Mucosa of stomach (tissue), 1 donor: Measurements from ENCODE around the gene DNAJC5G.
"Not testable (repeated sequence)": the region's sequence is repeated elsewhere in the genome, so short reads cannot be mapped to it uniquely, and the experiment has no call there.

Source experiments
- H3K27me3 ChIP-seq: one replicate; pipeline ENCODE4 v1.7.0; 2013; ENCODE audit warnings: mild to moderate bottlenecking, low read length; ENCODE audit not compliant: control insufficient read depth, insufficient read depth
- H3K36me3 ChIP-seq: one replicate; pipeline ENCODE4 v1.7.0; 2013; ENCODE audit warnings: low read length; ENCODE audit not compliant: control insufficient read depth, insufficient read depth
- H3K4me1 ChIP-seq: one replicate; pipeline ENCODE4 v1.7.0; 2013; ENCODE audit warnings: mild to moderate bottlenecking, low read length; ENCODE audit not compliant: control insufficient read depth, insufficient read depth
- H3K4me3 ChIP-seq: one replicate; pipeline ENCODE4 v1.7.0; 2013; ENCODE audit warnings: low read length
- H3K9ac ChIP-seq: one replicate; pipeline ENCODE4 v1.7.0; 2013; ENCODE audit warnings: mild to moderate bottlenecking, low read length, moderate library complexity
- H3K9me3 ChIP-seq: one replicate; pipeline ENCODE4 v1.7.0; 2013; ENCODE audit warnings: mild to moderate bottlenecking, low read length, moderate library complexity; ENCODE audit not compliant: control insufficient read depth
- donor health status: Pancreatic carcinoma.

The DNAJC5G gene

DNA sequence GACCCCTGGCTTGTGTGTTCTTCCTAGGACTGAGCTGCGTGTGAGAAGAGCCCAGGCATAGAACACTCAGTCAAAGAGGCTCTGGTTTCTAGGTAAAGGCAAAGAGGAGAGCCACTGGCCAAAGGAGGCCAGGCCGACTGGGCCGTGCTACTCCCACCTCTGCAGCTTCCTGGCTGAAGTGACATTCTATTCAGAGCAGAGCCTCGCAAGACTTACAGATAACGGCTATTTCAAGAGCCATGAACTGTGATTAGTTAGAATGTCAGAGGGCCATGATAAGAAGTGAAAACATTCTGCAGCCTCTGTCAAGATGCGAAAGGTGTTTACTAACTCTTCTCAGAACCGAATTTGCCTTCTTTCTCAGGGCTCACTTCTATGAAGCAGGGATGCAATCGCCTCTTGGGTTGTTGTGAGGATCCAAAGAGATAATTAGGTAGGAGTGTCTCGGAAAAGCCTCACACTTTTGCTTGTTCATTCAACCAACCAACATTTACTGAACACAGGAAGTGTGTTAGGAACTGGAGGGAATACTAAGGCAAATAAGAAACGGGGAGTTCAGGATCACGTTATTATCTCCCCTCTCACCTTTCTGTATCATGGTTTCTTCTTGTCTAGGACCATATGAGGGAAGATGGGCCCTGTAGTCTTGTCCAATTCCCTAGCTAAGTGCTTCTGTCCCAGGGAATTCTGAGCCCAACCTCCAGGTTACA is 3.4 kb upstream of the DNAJC5G start:
- H3K27me3 ChIP-seq: peaks cover 22% of the 10 kb centered on the region
- H3K9ac ChIP-seq: no peak overlapping the region
- no peaks in the 10 kb centered on the region for H3K36me3 ChIP-seq
- no peak overlapping the region for H3K4me3 ChIP-seq
- H3K4me1 ChIP-seq: no peaks in the 10 kb centered on the region
- no peaks in the 10 kb centered on the region for H3K9me3 ChIP-seq

DNA sequence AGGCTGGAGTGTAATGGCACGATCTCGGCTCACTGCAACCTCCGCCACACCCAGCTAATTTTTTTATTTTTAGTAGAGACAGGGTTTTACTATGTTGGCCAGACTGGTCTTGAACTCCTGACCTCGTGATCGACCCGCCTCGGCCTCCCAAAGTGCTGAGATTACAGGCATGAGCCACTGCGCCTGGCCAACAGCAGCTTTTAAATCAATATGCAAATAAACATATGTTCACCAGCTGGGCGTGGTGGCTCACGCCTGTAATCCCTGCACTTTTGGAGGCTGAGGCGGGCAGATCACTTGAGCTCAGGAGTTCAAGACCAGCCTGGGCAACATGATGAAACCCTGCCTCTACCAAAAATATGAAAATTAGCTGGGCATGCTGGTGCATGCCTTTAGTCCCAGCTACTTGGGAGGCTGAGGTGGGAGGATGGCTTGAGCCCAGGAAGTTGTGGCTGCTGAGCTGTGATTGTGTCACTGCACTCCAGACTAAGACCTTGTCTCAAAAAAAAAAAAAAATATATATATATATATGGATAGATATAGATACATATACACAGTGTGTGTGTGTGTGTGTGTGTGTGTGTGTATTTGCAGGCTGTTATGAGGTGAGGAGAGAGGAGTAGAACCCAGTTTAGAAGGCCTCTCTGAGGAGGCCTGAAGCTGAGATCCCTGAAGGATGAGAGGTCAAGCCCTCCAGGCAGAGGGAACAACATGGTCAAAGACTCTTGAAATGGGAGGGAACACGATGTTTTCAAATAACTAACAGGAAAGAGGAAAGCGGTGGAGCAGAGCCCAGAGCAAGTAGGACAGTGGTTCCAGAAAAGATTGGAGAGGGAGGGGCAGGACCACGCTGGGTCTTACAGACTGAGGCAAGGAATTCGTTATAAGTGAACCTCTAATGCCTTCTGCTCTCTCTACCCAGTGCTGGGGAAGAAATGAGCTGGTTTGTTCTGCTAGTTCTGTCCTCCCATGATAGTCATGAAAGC is 2.4 kb upstream of the DNAJC5G start:
- H3K9ac ChIP-seq, H3K36me3 ChIP-seq, H3K4me3 ChIP-seq, H3K9me3 ChIP-seq, H3K4me1 ChIP-seq: not testable (repeated sequence)
- peaks cover 22% of the 10 kb centered on the region for H3K27me3 ChIP-seq

DNA sequence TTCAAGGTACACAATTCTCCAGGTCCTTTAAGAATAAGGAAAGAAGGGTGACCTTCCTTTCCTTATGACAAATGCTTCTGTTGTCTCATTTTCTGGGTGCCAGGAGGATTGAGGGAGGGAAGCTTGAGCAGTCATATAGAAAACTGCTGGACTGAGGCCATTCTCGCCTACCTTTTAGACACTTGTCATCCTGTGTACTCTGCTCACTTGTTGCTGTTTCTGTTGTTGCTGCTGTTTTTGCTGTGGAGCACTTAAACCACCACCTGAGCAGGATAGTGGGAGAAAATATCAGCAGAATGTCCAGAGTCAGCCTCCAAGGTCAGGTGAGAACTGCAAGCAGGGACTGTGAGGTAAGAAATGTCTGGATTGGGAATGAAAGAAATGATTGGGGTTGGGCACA is 2.8 kb downstream of the DNAJC5G start:
- no peak overlapping the region for H3K4me3 ChIP-seq
- no peaks in the 10 kb centered on the region for H3K36me3 ChIP-seq
- H3K9ac ChIP-seq: no peak overlapping the region
- peaks cover 6% of the 10 kb centered on the region for H3K27me3 ChIP-seq
- H3K4me1 ChIP-seq: no peaks in the 10 kb centered on the region
- no peaks in the 10 kb centered on the region for H3K9me3 ChIP-seq

DNA sequence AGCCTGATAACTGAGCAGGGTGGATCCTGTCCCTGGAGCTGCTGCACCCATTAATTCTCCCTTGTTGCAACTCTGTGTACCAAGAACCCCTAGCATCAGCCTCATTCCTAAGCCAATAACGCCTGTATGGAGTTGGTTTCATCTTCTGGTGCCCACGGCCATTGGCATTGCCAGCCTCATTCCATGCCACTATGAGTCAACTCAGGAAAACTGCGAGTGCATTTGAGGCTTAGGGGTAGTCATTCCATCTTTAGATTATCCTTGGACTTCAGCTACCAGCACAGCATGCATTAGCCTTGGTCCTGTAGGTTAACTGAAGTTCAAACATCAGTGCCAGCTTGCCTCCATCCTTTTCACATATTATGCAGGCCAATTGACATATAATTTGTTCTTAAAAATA is 5.6 kb downstream of the DNAJC5G start:
- Histone ChIP-seq H3K9ac (no peak overlapping the region), H3K4me1 (no peaks in the 10 kb centered on the region), H3K4me3 (no peak overlapping the region), H3K27me3 (peaks cover 6% of the 10 kb centered on the region), H3K36me3 (no peaks in the 10 kb centered on the region), H3K9me3 (no peaks in the 10 kb centered on the region)

DNA sequence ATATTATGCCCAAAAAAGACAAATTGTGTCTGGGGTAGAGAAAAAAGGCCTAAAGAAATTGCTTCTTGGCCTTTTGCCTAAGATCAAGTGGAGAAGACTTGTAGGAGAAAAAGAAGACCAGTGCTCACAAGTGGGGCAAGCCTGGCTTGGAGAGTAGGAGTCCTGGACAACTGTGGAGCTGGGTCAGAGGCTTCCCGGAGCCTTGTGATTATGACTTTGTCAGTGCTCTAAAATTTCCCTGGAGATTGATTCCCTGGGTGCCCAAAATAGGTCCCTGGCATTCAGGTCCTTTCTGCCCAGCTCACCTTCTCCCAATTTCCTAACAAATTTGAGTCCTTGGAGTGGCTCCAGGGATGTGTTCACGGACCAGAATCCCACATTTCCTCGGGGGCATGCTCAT is 6.2 kb downstream of the DNAJC5G start:
- Histone ChIP-seq H3K9ac (no peak overlapping the region), H3K4me1 (no peaks in the 10 kb centered on the region), H3K9me3 (no peaks in the 10 kb centered on the region), H3K4me3 (no peak overlapping the region), H3K36me3 (no peaks in the 10 kb centered on the region), H3K27me3 (peaks cover 6% of the 10 kb centered on the region)

DNA sequence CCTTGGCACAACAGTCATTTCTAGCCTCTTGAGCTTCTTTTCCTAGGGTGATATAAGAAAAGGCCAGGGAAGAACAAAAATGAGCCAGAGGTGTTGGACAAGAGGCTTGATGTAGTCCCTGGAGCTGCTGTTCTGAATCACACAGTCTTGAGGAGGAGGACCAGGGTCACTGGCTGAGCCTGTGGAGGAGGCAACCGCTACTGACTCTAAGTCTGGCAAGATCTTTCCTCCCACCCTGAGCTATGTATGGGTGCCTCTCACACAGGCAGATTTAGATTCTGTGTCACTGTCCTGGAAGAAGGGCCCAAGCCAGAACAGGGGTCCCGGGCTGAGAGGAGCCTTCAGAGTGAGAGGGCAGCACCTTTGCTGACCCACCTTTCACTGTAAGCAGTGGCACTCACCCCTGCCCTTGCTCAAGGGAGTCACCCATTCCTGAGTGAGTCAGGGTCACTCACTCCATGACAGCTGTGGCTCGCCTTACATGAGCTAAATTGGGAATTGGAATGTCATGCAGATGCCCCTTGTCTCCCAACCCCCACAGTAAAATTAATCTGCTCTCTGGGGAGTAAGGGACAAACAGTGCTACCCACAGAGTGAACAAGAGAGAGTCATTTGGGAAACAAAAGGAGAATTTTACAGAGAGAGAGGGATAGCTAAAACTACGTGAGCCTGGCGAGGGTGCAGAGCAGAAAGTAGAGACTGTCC is 6.8 kb downstream of the DNAJC5G start, which contains the start of gene TRIM54:
Gene TRIM54 (plus strand): TSS at position 575 of the 705 bp plus-strand sequence. CDS start 303 bp downstream, outside the sequence.
- H3K9ac ChIP-seq: no peak within 1 kb of the TSS

DNA sequence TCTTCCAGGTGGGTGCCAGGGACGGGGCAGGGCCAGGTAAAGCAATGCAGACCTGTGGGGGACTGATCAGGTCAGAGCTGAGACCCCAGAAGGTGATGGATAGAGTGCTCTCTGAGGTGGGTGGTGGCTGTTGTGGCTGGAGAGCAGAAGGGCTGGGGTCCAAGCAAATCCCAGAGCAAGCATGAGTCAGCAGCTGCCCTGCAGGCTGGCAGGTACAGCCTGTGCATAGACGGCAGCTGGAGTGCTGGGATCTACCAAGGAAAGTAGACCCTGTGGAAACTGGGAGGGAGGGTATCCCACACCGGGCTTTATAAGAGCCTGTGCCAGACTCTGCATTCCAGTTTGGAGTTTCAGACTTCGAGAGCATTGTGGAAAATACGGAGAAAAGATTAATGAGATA is 7.7 kb downstream of the DNAJC5G start:
- Histone ChIP-seq H3K4me3 (no peak overlapping the region), H3K36me3 (no peaks in the 10 kb centered on the region), H3K9ac (no peak overlapping the region), H3K27me3 (peaks cover 6% of the 10 kb centered on the region), H3K9me3 (no peaks in the 10 kb centered on the region), H3K4me1 (no peaks in the 10 kb centered on the region)

More for the DNA sequence above, 6.8 kb downstream of the DNAJC5G start, which contains the start of gene TRIM54:
- H3K9me3 ChIP-seq: no peaks in the 10 kb centered on the region
- no peaks in the 10 kb centered on the region for H3K36me3 ChIP-seq
- H3K4me3 ChIP-seq: no peak within 1 kb of the TSS
- H3K4me1 ChIP-seq: no peaks in the 10 kb centered on the region
- H3K27me3 ChIP-seq: peaks cover 6% of the 10 kb centered on the region

DNA sequence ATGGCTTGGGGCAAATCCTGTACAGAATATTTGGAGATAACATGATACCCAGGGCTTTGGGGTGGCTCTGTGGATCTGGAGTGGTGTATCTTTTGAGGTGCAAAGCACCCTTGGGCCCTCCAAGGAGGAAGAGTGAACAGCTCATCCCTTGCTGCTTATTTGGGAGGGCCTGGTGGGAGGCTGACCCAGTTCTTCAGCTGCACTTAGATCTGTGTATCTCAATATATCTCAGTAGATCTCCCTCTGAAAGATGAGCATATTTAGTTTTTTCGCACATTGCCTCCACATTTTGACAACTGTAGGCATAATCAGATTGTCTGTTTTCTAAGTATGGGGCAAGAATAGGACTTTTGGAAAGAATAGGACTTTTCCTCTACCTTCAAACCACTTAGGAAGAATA is 9.8 kb downstream of the DNAJC5G start:
- no peak overlapping the region for H3K4me3 ChIP-seq
- no peaks in the 10 kb centered on the region for H3K36me3 ChIP-seq
- no peaks in the 10 kb centered on the region for H3K4me1 ChIP-seq
- H3K9me3 ChIP-seq: no peaks in the 10 kb centered on the region
- H3K9ac ChIP-seq: no peak overlapping the region
- peaks cover 6% of the 10 kb centered on the region for H3K27me3 ChIP-seq

DNA sequence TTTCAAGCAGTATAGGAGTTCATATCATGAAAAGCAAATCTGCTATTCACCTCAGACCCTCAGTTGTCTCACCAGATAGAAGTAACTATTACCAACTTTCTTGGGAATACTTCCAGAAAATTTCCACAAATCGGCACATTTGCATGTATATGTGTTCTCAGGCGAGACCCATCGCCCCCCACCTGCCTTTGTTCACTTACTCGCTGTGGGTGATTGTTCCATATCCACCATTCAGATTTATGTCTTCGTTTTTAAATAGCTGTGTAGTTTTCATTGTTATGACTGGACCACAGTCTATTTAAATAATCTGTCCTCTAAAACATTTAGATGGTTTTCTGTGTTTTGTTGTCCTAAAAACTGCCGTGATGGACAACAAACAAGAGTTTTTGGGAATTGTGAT is 10.2 kb downstream of the DNAJC5G start:
- Histone ChIP-seq H3K9me3 (no peaks in the 10 kb centered on the region), H3K36me3 (no peaks in the 10 kb centered on the region), H3K27me3 (peaks cover 6% of the 10 kb centered on the region), H3K4me1 (no peaks in the 10 kb centered on the region), H3K9ac (no peak overlapping the region), H3K4me3 (no peak overlapping the region)

DNA sequence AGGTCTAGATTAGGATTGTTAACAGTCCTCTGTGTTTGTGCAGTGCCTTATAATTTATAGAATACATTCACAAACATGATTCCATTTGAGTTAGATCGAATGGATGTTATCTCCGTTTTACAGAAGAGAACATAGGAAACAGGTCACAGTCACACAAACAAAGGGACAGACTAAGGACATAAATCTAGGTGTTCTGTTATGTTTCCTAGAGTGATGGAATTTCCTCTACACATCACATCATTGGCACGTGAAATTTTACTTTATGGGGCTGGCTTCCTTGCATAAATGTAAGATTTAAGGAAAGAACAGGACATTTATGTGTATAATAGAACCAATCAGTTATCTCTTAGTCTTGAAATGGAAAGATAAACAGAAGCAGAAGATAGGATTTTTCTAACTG is 13.4 kb downstream of the DNAJC5G start:
- Histone ChIP-seq H3K4me3 (no peak overlapping the region), H3K9me3 (no peaks in the 10 kb centered on the region), H3K27me3 (peaks cover 4% of the 10 kb centered on the region), H3K9ac (no peak overlapping the region), H3K4me1 (peaks cover 5% of the 10 kb centered on the region), H3K36me3 (no peaks in the 10 kb centered on the region)

DNA sequence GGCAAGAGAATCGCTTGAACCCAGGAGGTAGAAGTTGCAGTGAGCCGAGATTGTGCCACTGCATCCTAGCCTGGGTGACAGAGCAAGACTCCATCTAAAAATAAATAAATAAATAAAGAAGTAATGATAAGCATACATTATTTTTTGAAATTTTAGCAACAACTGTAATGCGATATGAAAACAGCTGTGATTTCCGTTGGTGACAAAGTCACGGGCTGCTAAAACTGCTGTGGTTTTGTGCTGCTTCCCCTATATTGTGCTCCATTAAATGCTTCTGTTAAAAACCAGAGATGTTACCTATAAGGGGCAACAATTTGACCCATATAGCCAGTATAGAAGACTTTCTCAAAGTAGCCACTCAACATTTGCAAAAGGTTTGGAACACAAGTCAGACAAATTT is 15.3 kb downstream of the DNAJC5G start:
- Histone ChIP-seq H3K9ac (no peak overlapping the region), H3K4me3 (no peak overlapping the region), H3K36me3 (no peaks in the 10 kb centered on the region), H3K9me3 (no peaks in the 10 kb centered on the region), H3K4me1 (peaks cover 8% of the 10 kb centered on the region), H3K27me3 (peaks cover 4% of the 10 kb centered on the region)

DNA sequence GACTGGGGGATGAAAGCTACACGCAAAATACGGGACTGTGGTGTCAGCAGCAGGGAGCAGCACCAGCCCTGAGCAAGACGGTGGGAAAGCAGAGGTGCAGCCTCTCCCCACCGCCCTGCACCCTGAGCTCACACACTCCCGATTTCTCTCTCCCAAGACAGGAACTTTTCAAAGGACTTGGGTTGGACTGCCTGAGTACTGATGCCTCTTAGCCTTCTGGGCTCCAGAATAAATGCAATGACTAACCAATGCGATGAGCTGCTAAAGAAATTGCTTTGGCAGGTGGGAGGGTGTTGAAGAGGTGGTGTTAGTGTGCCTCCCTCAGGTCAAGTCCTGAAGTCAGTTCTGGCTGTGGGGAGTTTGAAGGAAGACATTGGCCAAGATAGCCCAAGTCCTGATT is 16.6 kb downstream of the DNAJC5G start:
- Histone ChIP-seq H3K4me1 (peaks cover 8% of the 10 kb centered on the region), H3K9me3 (no peaks in the 10 kb centered on the region), H3K27me3 (peaks cover 4% of the 10 kb centered on the region), H3K36me3 (no peaks in the 10 kb centered on the region), H3K4me3 (no peak overlapping the region), H3K9ac (no peak overlapping the region)
